Femur (tissue), 1 donor: ENCODE measurements around the gene EEIG2.

Experiments
- DNase-seq: peaks from one replicate; pipeline ENCODE4 v3.0.0-alpha.2; 2017

EEIG2 gene

GRCh38 chr1:108585313-108585712 is 25.4 kb downstream of the EEIG2 start:
- no peak for DNase-seq

GRCh38 chr1:108590441-108590840 is 30.5 kb downstream of the EEIG2 start:
- no peak for DNase-seq

DNA sequence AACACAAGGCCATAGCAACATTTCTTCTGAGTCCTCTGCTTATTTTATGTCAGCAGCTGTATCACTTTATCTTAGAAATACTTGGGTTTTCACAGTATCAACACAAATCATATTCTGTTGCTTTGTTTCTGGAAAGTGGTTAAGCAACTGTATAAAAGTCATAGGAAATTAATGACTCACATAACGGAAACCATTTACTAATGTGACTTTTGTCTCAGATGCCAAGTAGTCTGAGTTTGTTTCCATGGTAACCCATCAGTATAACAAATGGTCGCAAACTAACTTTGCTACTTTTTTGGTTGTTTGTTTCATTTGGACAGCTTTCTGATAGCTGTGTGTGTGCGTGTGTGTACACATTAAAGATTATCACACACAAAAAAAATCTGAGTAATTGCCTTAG is 31.1 kb downstream of the EEIG2 start:
- no peak for DNase-seq

- no peak for DNase-seq
These were observed 31.6 kb downstream of the EEIG2 start for GRCh38 chr1:108591466-108591865.

GRCh38 chr1:108592030-108592759 is 32.3 kb downstream of the EEIG2 start:
- DNase-seq: no peak

DNA sequence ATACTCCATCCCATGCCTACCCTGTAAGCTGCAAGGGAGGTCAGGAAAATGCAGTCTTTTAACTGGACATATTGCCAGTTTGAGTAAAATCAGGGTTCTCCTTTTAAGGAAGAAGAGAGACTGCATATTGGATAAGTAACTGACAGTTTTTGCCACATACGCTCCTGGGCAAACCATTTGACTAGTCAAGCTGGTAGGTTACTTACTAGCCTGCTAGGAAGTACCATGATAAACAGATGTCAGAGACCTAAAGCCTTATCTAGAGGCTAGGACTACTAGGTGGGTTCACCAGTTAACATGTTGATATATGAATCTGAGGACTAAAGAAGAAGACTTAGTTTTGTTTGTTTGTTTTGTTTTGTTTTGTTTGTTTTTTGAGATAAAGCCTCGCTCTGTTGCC is 33.5 kb downstream of the EEIG2 start:
- DNase-seq: no peak

GRCh38 chr1:108595507-108595906 is 35.6 kb downstream of the EEIG2 start:
- DNase-seq: peak; percentile 43

DNA sequence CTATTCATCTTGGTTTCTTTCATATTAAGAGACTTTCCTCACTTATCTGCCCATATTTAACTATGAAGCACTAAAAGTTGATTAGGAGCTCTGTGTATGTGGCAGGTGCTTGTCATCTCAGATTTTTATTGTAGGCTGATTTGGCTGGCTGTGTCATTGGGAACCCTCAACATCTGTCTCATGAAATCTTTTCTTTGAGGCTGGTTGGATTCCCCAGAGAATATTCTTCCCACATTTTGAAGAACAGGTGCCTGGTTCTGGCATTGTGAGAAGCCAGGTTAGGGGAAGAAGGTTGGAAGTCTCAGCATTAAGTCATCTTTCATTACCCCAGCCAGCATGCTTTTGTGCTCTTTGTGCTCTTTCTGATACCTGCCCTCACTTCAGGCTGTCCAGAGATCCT is 37.1 kb downstream of the EEIG2 start:
- no peak for DNase-seq

GRCh38 chr1:108598340-108598739 is 38.4 kb downstream of the EEIG2 start:
- DNase-seq: no peak

DNA sequence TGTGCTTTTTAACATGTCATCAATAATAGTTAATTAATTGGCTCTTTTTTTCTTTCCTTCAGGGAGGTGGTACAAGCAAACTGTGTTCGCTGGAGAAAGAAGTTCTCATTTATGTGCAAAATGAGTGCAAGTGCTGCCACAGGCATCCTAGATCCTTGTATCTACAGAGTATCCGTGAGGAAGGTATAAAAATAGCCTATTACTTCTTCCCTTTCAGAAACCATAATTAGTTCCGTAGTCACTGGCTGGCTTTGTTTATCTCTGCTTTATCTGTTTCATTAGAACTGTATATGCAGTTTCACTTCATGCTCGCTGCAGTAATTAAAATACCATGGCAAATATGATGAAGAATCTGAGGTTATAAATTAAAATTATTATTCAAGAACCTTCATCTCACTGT is 40.6 kb downstream of the EEIG2 start:
- no peak for DNase-seq

DNA sequence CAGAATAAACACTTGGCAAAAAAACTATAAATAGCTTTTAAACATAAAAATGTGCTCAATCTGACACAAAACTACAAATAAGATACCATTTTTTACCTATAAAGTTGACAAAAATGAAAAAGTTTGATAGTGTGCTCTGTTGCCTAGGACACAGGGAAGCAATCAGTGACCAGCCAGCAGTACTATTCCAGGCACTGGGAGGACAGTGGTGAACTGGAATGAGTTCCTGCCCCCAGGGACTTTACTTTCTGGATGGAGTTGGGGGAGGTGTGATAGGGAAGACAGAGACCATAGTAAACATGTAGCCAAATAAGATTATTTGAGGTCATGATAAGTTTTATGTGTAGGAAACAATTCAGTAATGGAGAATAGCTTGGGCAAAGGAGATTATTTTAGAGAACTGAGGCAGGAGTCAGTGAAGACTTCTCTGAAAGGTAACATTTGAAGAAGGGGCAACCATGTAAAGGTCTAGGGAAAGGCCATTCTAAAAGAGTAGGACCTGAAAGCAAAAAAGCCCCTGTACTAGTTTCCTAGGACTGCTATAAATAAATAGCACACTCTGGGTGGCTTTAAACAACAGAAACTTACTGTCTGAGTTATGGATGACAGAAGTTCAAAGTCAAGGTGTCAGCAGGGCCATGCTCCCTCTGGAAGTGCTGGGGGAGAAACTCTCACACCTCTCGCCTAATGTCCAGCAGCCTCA is 42.0 kb downstream of the EEIG2 start:
- DNase-seq: no peak

DNA sequence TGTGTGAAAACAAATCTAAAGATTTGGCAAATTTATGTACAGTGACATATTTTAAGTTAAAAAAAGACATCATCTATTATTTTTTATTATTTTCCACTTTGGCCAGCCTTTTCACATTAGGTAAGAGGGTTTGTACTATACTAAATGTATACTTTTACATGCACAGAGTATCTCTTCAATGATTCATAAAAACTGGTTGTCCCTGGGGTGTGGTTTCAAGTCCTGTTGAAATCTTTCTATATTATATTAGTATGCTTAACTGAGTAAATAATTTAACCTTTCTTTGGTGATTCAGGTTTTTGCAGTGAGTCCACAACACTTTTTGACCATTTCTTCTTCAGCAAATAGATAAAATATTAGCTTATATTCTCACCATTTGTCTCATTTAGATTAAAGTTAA is 45.7 kb downstream of the EEIG2 start:
- DNase-seq: no peak

- DNase-seq: no peak
These were observed 46.6 kb downstream of the EEIG2 start for GRCh38 chr1:108606478-108606877.

DNA sequence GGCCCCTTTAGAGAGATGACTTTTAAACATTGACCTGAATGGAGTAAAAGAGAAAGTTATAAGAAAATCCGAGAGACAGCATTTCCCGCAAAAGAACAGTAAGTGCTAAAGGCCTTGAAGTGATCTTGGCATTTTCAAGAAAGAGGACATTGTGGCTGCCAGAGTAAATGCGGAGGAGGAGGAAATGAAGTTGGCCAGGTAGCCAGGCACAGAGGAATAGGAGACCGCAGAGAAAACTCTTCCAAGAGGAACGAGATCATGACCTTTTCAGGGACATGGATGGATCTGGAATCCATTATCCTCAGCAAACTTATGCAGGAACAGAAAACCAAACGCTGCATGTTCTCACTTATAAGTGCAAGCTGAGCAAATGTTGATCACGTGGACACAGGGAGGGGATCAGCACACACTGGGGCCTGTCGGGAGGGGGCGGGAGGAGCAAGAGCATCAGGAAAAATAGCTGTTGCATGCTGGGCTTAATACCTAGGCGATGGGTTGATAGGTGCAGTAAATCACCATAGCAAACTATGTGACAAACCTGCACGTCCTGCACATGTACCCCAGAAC is 49.7 kb downstream of the EEIG2 start:
- DNase-seq: peak; percentile 59
